GM23338 (cell line): ENCODE results near the gene MEF2D. TPM values are rescaled to one million over a fixed set of nuclear protein-coding genes. Genes with fewer than 3 reads are reported as not detected.

Experiments used
- ATAC-seq: fragments of 200-7000 bp; cut with Tn5 transposase; 3 replicates; pipeline ENCODE4 v1.9.1; 2020
- DNase-seq: peaks from one replicate; pipeline ENCODE4 v3.0.0-alpha.2; 2015; ENCODE audit warnings: low spot score
- H2AFZ ChIP-seq: fragments of 200-600 bp; sonication (generic); 2 replicates; pipeline ENCODE4 v1.8.0; 2016; ENCODE audit warnings: antibody characterized with exemption, mild to moderate bottlenecking, moderate library complexity
- H3F3A ChIP-seq: fragments of 200-600 bp; sonication (generic); replicated peaks from 2 replicates; pipeline ENCODE4 v1.8.0; 2017; ENCODE audit warnings: antibody characterized with exemption, mixed run types, low read depth
- H3K27ac ChIP-seq: fragments of 200-600 bp; sonication (generic); 2 replicates; pipeline ENCODE4 v1.6.1; 2016; ENCODE audit warnings: low read depth
- H3K27me3 ChIP-seq: fragments of 200-600 bp; sonication (generic); 2 replicates; pipeline ENCODE4 v1.8.0; 2016; ENCODE audit warnings: mild to moderate bottlenecking, mixed run types, moderate library complexity; ENCODE audit not compliant: insufficient read depth
- H3K36me3 ChIP-seq: fragments of 200-600 bp; sonication (generic); 2 replicates; pipeline ENCODE4 v1.8.0; 2016; ENCODE audit warnings: mild to moderate bottlenecking; ENCODE audit not compliant: insufficient read depth
- H3K4me1 ChIP-seq: fragments of 200-600 bp; sonication (generic); 2 replicates; pipeline ENCODE4 v1.8.0; 2016; ENCODE audit warnings: mild to moderate bottlenecking, moderate library complexity; ENCODE audit not compliant: insufficient read depth
- H3K4me2 ChIP-seq: fragments of 200-600 bp; sonication (generic); 2 replicates; pipeline ENCODE4 v1.7.1; 2017; ENCODE audit warnings: mixed run types
- H3K4me3 ChIP-seq: fragments of 200-600 bp; sonication (generic); 2 replicates; pipeline ENCODE4 v1.6.1; 2016; ENCODE audit warnings: mixed run types
- H3K79me2 ChIP-seq: fragments of 200-600 bp; sonication (generic); replicated peaks from 2 replicates; pipeline ENCODE4 v1.8.0; 2017; ENCODE audit warnings: mild to moderate bottlenecking; ENCODE audit not compliant: insufficient read depth
- H3K9me2 ChIP-seq: fragments of 200-600 bp; sonication (generic); 2 replicates; pipeline ENCODE4 v1.8.0; 2017; ENCODE audit not compliant: insufficient read depth
- H4K20me1 ChIP-seq: fragments of 200-600 bp; sonication (generic); replicated peaks from 2 replicates; pipeline ENCODE4 v1.8.0; 2017; ENCODE audit warnings: mild to moderate bottlenecking; ENCODE audit not compliant: insufficient read depth
- H3K27ac Mint-ChIP-seq: 2 replicates; pipeline ENCODE4 v1.8.0; 2020; ENCODE audit warnings: inconsistent platforms, mild to moderate bottlenecking, moderate library complexity, mixed read lengths
- H3K27me3 Mint-ChIP-seq: 3 replicates; pipeline ENCODE4 v1.8.0; 2022; ENCODE audit warnings: low read depth, mild to moderate bottlenecking, moderate library complexity, mixed read lengths, inconsistent platforms; ENCODE audit not compliant: insufficient read depth, poor library complexity
- H3K36me3 Mint-ChIP-seq: 3 replicates; pipeline ENCODE4 v1.8.0; 2021; ENCODE audit warnings: low read depth, mild to moderate bottlenecking, inconsistent platforms, moderate library complexity, mixed read lengths
- H3K4me1 Mint-ChIP-seq: 3 replicates; pipeline ENCODE4 v1.8.0; 2020; ENCODE audit warnings: mild to moderate bottlenecking, inconsistent platforms, mixed read lengths
- H3K4me3 Mint-ChIP-seq: 3 replicates; pipeline ENCODE4 v1.8.0; 2021; ENCODE audit warnings: moderate library complexity, mild to moderate bottlenecking, inconsistent platforms, mixed read lengths
- H3K9me3 Mint-ChIP-seq: 3 replicates; pipeline ENCODE4 v1.8.0; 2020; ENCODE audit warnings: moderate library complexity, mild to moderate bottlenecking, inconsistent platforms, mixed read lengths
- EZH2 ChIP-seq: fragments of 200-600 bp; sonication (generic); IDR thresholded peaks from one replicate; pipeline ENCODE4 v1.8.0; 2017; ENCODE audit warnings: antibody characterized with exemption, mild to moderate bottlenecking, low read depth; ENCODE audit not compliant: unreplicated experiment
- EZH2phosphoT487 ChIP-seq: fragments of 200-600 bp; sonication (generic); IDR thresholded peaks from one replicate; pipeline ENCODE4 v1.8.1; 2018; ENCODE audit warnings: antibody characterized with exemption; ENCODE audit not compliant: unreplicated experiment
- STAT1 ChIP-seq: IDR thresholded peaks from one replicate; pipeline ENCODE4 v1.6.1; 2016; ENCODE audit warnings: antibody characterized with exemption; ENCODE audit not compliant: unreplicated experiment
- ZNF331 ChIP-seq: fragments of 250-450 bp; sonication (Bioruptor Pico); IDR thresholded peaks from 2 replicates; pipeline ENCODE4 v1.5.0; 2020; ENCODE audit warnings: low read depth, mild to moderate bottlenecking, moderate library complexity
- polyA plus RNA-seq: library from polyadenylated mRNA; unstranded; fragments of >200 nt; fragmentation: Nextera tagmentation; extraction: Ambion mirVana; gene quantifications from 2 replicates; pipeline ENCODE4 v1.2.1, GENCODE V29; 2016
- total RNA-seq: library from RNA; depleted of rRNA; stranded (reverse); fragments of >200 nt; shearing (Covaris generic); gene quantifications from 2 replicates; pipeline ENCODE4 v1.2.3, GENCODE V29; 2014
- TF ChIP-seq, protein P1 (sequence below), 2 experiments: fragments of 200-600 bp in 1 of 2; sonication (generic) in 1 of 2; conservative IDR thresholded peaks; 2 replicates each; pipeline versions ENCODE4 v1.5.1 to v1.6.1; 2016 to 2017; ENCODE audit warnings: antibody characterized with exemption in 2 of 2, low read depth in 2 of 2, mild to moderate bottlenecking in 2 of 2, moderate library complexity in 1 of 2
- TF ChIP-seq, protein P2 (sequence below): fragments of 250-450 bp; sonication (Bioruptor Pico); IDR thresholded peaks from 2 replicates; pipeline ENCODE4 v1.5.0; 2020; ENCODE audit warnings: mild to moderate bottlenecking, moderate library complexity

MEF2D gene
- total and polyA plus RNA-seq, 2 experiments from 2014 or later = 10.6 to 15.5 TPM

DNA sequence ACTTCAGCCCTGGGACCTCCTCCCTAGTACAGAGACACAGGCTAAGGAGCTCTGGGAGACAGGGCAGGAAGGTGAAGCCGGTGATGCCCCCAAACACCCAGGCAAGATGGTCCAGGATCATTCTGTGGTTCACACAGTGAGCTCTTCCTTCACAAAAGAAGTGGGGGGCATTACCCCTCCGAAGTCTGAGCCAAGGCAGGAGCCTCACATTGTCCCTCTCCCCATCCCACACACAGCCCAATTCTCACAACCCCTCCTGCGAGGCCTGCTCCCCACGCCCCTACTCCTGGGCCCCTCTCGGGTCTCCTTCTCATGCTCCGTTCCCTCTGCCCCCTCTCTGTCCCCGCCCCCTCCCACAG lies 10.7 kb downstream of the MEF2D start (continued):
- TF ChIP-seq, protein P1, sequence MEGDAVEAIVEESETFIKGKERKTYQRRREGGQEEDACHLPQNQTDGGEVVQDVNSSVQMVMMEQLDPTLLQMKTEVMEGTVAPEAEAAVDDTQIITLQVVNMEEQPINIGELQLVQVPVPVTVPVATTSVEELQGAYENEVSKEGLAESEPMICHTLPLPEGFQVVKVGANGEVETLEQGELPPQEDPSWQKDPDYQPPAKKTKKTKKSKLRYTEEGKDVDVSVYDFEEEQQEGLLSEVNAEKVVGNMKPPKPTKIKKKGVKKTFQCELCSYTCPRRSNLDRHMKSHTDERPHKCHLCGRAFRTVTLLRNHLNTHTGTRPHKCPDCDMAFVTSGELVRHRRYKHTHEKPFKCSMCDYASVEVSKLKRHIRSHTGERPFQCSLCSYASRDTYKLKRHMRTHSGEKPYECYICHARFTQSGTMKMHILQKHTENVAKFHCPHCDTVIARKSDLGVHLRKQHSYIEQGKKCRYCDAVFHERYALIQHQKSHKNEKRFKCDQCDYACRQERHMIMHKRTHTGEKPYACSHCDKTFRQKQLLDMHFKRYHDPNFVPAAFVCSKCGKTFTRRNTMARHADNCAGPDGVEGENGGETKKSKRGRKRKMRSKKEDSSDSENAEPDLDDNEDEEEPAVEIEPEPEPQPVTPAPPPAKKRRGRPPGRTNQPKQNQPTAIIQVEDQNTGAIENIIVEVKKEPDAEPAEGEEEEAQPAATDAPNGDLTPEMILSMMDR (conservative IDR thresholded peaks at IDR 0.05; ENCODE audit: low read depth in 2 of 2) = no peak
- TF ChIP-seq, protein P2, sequence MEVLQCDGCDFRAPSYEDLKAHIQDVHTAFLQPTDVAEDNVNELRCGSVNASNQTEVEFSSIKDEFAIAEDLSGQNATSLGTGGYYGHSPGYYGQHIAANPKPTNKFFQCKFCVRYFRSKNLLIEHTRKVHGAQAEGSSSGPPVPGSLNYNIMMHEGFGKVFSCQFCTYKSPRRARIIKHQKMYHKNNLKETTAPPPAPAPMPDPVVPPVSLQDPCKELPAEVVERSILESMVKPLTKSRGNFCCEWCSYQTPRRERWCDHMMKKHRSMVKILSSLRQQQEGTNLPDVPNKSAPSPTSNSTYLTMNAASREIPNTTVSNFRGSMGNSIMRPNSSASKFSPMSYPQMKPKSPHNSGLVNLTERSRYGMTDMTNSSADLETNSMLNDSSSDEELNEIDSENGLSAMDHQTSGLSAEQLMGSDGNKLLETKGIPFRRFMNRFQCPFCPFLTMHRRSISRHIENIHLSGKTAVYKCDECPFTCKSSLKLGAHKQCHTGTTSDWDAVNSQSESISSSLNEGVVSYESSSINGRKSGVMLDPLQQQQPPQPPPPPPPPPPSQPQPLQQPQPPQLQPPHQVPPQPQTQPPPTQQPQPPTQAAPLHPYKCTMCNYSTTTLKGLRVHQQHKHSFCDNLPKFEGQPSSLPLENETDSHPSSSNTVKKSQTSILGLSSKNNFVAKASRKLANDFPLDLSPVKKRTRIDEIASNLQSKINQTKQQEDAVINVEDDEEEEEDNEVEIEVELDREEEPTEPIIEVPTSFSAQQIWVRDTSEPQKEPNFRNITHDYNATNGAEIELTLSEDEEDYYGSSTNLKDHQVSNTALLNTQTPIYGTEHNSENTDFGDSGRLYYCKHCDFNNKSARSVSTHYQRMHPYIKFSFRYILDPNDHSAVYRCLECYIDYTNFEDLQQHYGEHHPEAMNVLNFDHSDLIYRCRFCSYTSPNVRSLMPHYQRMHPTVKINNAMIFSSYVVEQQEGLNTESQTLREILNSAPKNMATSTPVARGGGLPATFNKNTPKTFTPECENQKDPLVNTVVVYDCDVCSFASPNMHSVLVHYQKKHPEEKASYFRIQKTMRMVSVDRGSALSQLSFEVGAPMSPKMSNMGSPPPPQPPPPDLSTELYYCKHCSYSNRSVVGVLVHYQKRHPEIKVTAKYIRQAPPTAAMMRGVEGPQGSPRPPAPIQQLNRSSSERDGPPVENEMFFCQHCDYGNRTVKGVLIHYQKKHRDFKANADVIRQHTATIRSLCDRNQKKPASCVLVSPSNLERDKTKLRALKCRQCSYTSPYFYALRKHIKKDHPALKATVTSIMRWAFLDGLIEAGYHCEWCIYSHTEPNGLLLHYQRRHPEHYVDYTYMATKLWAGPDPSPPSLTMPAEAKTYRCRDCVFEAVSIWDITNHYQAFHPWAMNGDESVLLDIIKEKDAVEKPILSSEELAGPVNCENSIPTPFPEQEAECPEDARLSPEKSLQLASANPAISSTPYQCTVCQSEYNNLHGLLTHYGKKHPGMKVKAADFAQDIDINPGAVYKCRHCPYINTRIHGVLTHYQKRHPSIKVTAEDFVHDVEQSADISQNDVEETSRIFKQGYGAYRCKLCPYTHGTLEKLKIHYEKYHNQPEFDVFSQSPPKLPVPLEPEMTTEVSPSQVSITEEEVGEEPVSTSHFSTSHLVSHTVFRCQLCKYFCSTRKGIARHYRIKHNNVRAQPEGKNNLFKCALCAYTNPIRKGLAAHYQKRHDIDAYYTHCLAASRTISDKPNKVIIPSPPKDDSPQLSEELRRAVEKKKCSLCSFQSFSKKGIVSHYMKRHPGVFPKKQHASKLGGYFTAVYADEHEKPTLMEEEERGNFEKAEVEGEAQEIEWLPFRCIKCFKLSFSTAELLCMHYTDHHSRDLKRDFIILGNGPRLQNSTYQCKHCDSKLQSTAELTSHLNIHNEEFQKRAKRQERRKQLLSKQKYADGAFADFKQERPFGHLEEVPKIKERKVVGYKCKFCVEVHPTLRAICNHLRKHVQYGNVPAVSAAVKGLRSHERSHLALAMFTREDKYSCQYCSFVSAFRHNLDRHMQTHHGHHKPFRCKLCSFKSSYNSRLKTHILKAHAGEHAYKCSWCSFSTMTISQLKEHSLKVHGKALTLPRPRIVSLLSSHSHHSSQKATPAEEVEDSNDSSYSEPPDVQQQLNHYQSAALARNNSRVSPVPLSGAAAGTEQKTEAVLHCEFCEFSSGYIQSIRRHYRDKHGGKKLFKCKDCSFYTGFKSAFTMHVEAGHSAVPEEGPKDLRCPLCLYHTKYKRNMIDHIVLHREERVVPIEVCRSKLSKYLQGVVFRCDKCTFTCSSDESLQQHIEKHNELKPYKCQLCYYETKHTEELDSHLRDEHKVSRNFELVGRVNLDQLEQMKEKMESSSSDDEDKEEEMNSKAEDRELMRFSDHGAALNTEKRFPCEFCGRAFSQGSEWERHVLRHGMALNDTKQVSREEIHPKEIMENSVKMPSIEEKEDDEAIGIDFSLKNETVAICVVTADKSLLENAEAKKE (CRISPR knock-in tag) = no peak
- no peak for TF ChIP-seq ZNF331
- TF ChIP-seq EZH2 = no peak

DNA sequence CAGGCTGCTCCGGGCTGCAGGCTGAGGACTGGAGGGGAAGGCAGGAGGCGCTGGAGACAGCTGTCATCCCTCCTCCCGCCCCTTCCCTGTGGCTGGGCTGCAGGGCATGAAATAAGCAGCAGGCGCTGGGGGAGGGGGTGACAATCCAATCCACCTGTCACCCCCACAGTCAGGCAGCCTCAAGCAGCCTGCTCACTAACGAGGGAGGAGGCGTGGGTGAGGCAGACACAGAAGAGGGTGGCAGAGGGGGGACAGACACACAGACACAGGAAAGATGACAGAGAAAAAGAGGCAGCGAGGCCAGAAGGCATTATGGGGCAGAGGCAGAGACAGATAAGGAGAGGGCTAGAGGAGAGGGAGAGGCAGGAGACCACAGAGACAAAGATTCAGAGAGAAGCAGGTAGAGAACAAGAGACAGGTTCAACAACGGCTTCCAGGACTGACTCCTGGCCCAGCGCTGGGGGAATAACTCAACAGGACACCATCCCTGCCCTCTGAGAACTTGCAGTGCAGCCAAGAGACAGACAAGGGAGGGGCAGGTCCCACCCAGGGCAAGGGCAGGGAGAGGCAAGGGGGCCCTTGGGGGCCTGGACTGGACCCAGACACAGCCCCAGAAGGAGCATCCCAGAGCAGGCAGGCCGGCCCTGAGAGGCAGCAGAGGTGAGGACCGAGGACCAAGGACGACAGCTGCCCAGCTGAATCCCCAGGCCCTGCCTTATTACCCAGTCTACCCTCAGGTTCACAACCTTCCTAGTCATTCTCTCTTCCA lies 11.2 kb downstream of the MEF2D start:
- DNase-seq (peak; percentile 61), ATAC-seq (peak; percentile 54)
- peak overlapping the region; percentile 59; the same call in 2 of the 3 replicates for H3K4me3 Mint-ChIP-seq
- H3K9me3 Mint-ChIP-seq = no peaks in the 10 kb centered on the region; the same call in 2 of the 3 replicates
- Histone ChIP-seq H3K36me3 (no peaks in the 10 kb centered on the region; the same call in 1 of the 2 replicates), H3K4me3 (peak overlapping the region; percentile 53; the same call in 1 of the 2 replicates), H2AFZ (no peak overlapping the region), H3K27me3 (no peaks in the 10 kb centered on the region), H3K9me2 (no peaks in the 10 kb centered on the region), H3K4me1 (peaks cover 42% of the 10 kb centered on the region), H3K79me2 (peaks cover 57% of the 10 kb centered on the region), H3K27ac (no peak overlapping the region), H3K4me2 (peak overlapping the region; percentile 80), H3F3A (no peaks in the 10 kb centered on the region), H4K20me1 (peaks cover 7% of the 10 kb centered on the region)
- H3K36me3 Mint-ChIP-seq = peaks cover 3% of the 10 kb centered on the region; the same call in 2 of the 3 replicates
- no peak for TF ChIP-seq EZH2phosphoT487
- TF ChIP-seq, protein P1 (conservative IDR thresholded peaks at IDR 0.05; ENCODE audit: low read depth in 2 of 2) = peak in 1 of 2 experiments; percentile 43; a peak in 2 of 4 replicates
- TF ChIP-seq STAT1 = no peak
- peaks cover 14% of the 10 kb centered on the region for H3K27me3 Mint-ChIP-seq
- no peak overlapping the region for H3K27ac Mint-ChIP-seq
- peaks cover 61% of the 10 kb centered on the region for H3K4me1 Mint-ChIP-seq
